Breast epithelium (tissue), 4 donors: ENCODE measurements around the gene PRKAR1B. TPM values are rescaled to one million over a fixed set of nuclear protein-coding genes. Genes with fewer than 3 reads are reported as not detected.

Experiments used
- DNase-seq, 2 donors: peaks; one replicate each; pipeline ENCODE4 v3.0.0-alpha.2; 2019; ENCODE audit warnings: low spot score in 2 of 2
- H3K27ac ChIP-seq, 2 donors: fragments of 200-600 bp; sonication (generic) in 1 of 2; one replicate each; pipeline ENCODE4 v1.5.1; 2016 to 2019; ENCODE audit warnings: mild to moderate bottlenecking in 1 of 2
- H3K27me3 ChIP-seq, 2 donors: fragments of 200-600 bp; sonication (generic) in 1 of 2; one replicate each; pipeline versions ENCODE4 v1.5.1 to v1.6.0; 2017 to 2019; ENCODE audit warnings: control low read depth in 1 of 2, mild to moderate bottlenecking in 1 of 2
- H3K36me3 ChIP-seq: fragments of 200-600 bp; one replicate; pipeline ENCODE4 v1.5.1; 2019
- H3K4me1 ChIP-seq, 2 donors: fragments of 200-600 bp; sonication (generic); one replicate each; pipeline ENCODE4 v1.5.1; 2016 to 2019; ENCODE audit warnings: control low read depth in 1 of 2
- H3K4me3 ChIP-seq, 3 donors: fragments of 200-600 bp; sonication (generic); 1 replicate in 2 of 3; 2 replicates in 1 of 3; pipeline ENCODE4 v1.5.1; 2016 to 2019; ENCODE audit warnings: mild to moderate bottlenecking in 3 of 3, moderate library complexity in 2 of 3
- H3K9me3 ChIP-seq, 2 donors: fragments of 200-600 bp; sonication (generic) in 1 of 2; one replicate each; pipeline ENCODE4 v1.5.1; 2016 to 2019; ENCODE audit warnings: control low read depth in 1 of 2
- CTCF ChIP-seq, 3 donors: fragments of 450-650 bp; IDR thresholded peaks; one replicate each; pipeline ENCODE4 v1.5.1; 2016 to 2017; ENCODE audit warnings: antibody characterized with exemption in 3 of 3, mild to moderate bottlenecking in 3 of 3, moderate library complexity in 3 of 3
- POLR2A ChIP-seq: fragments of 450-650 bp; IDR thresholded peaks from one replicate; pipeline ENCODE4 v1.6.1; 2016; ENCODE audit warnings: antibody characterized with exemption, mild to moderate bottlenecking, moderate library complexity
- POLR2AphosphoS5 ChIP-seq, 3 donors: sonication (generic); formaldehyde crosslinking; IDR thresholded peaks; one replicate each; pipeline ENCODE4 v1.6.1; 2017; ENCODE audit warnings: antibody characterized with exemption in 3 of 3
- intact Hi-C: fragments of 100-400 bp; cut with DNase I; formaldehyde crosslinking; loops from one replicate; pipeline ENCODE4 v1.15.1; 2023; ENCODE audit warnings: low total_unique reads
- total RNA-seq, 3 donors: library from RNA; depleted of rRNA; stranded (reverse); fragments of >200 nt; gene quantifications; one replicate each; pipeline ENCODE4 v1.1.0, GENCODE V29; 2016

PRKAR1B gene
- total RNA-seq, 3 donors from 2014 or later, result 3.7 to 10.5 (median 7.9) TPM

DNA sequence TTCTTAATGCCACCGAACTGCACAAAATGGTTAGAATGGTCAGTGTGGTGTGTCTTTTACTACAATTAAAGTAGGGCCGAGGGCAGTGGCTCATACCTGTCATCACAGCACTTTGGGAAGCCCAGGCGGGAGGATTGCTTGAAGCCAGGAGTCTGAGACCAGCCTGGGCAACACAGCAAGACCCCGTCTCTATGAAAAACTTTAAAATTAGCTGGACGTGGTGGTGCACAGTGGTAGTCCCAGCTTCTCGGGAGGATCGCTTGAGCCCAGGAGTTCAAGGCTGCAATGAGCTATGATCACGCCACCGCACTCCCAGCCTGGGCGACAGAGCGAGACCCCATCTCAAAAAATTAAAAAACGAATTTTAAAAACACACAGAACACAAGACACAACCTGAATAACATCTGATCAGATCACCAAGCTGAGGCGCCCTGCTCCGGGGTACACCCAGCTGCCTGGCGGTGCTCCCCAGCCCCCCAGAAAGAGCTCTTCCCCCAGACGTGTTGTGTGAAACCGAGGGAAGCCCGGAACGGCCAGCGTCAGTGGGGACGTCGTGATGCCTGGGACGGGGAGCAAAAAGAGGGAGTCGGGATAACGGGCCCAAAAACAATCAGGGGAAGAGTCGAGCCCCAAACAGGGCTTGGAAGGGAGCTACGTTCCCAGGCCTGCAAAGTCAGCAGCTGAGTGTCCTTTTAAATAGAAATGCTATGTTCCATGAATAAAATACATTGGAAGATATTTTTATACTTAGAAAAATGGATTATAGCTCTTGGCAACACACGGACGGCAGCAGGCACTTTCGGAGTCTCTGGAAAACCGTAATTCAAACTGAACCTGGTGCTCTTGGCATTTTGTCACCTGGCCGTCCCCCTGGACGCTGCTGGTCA, 126.7 kb downstream of the PRKAR1B start:
- Histone ChIP-seq H3K4me1 (peaks cover 0 to 9% of the 10 kb centered on the region in 2 donors), H3K36me3 (no peaks in the 10 kb centered on the region), H3K4me3 (no peak overlapping the region), H3K27me3 (no peaks in the 10 kb centered on the region), H3K27ac (no peak overlapping the region), H3K9me3 (no peaks in the 10 kb centered on the region)
- intact Hi-C loops, result no loop called here
- no peak for DNase-seq
- TF ChIP-seq POLR2A (no peak), CTCF (IDR thresholded peaks at IDR 0.05) (no peak), POLR2AphosphoS5 (IDR thresholded peaks at IDR 0.05) (no peak)

- no peak for DNase-seq
- intact Hi-C loops, result no loop called here
- TF ChIP-seq CTCF (IDR thresholded peaks at IDR 0.05) (no peak), POLR2AphosphoS5 (IDR thresholded peaks at IDR 0.05) (no peak), POLR2A (no peak)
Measured at GRCh38 chr7:598899-599298, 128.2 kb downstream of the PRKAR1B start.

DNA sequence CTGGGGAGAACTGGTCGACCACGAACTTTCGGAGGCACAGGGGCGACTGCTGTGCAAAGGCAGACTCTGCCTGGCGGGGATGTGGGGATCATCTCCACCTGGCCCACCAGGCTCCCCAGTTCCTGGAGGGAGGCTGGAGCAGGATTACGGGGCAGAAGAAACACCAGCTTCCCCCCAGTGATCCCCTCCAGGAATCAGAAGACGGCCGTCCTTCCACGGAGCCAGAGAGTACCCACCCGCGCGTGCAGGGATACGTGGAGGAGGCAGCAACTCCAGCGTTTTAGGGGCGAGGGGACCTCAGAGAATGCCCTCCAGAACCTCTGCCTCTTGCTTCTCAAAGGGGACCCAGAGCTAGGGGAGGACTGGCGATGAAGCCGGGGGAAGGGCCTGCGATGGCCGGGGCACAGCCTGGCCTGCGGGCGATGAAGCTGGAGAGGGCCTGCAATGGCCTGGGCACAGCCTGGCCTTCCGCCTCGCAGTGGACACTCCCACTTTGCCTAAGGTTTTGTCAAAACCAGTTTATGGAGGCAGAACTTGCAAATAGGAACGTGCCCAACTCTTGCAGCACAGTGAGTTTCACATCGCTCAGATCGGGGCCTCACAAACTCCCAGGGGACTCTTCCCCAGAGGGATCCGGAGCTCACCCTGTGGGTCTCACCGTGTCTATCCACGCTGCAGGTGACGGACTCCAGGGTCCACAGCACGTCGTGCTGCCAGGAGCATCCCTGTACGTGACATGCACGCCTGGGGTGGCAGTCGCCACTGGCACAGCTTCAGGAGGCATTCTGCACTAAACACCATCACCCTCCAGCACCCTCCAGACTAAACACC, 129.5 kb downstream of the PRKAR1B start:
- H3K4me3 ChIP-seq, result no peak overlapping the region
- no peaks in the 10 kb centered on the region for H3K36me3 ChIP-seq
- H3K27me3 ChIP-seq, result no peaks in the 10 kb centered on the region
- TF ChIP-seq POLR2AphosphoS5 (IDR thresholded peaks at IDR 0.05) (no peak), CTCF (IDR thresholded peaks at IDR 0.05) (no peak), POLR2A (no peak)
- no peak for DNase-seq
- intact Hi-C loops, result no loop called here
- peaks cover 0 to 9% of the 10 kb centered on the region in 2 donors for H3K4me1 ChIP-seq
- H3K9me3 ChIP-seq, result no peaks in the 10 kb centered on the region
- H3K27ac ChIP-seq, result no peak overlapping the region

More at GRCh38 chr7:598899-599298, 128.2 kb downstream of the PRKAR1B start:
- H3K4me3 ChIP-seq, result no peak overlapping the region
- no peak overlapping the region for H3K27ac ChIP-seq
- H3K36me3 ChIP-seq, result no peaks in the 10 kb centered on the region
- no peaks in the 10 kb centered on the region for H3K27me3 ChIP-seq
- no peaks in the 10 kb centered on the region for H3K9me3 ChIP-seq
- H3K4me1 ChIP-seq, result peaks cover 0 to 9% of the 10 kb centered on the region in 2 donors

GRCh38 chr7:596819-597182, 130.3 kb downstream of the PRKAR1B start:
- Histone ChIP-seq H3K4me1 (peaks cover 0 to 4% of the 10 kb centered on the region in 2 donors), H3K27me3 (no peaks in the 10 kb centered on the region), H3K4me3 (no peak overlapping the region), H3K27ac (no peak overlapping the region), H3K36me3 (no peaks in the 10 kb centered on the region), H3K9me3 (no peaks in the 10 kb centered on the region)
- intact Hi-C loops, result no loop called here
- TF ChIP-seq POLR2AphosphoS5 (IDR thresholded peaks at IDR 0.05), result no peak
- TF ChIP-seq POLR2A, result no peak
- no peak for TF ChIP-seq CTCF (IDR thresholded peaks at IDR 0.05)
- DNase-seq, result no peak
